HG03175 (cell line): ENCODE measurements around the gene TMA7B.
"Not testable (repeated sequence)": the region's sequence is repeated elsewhere in the genome, so short reads cannot be mapped to it uniquely, and the experiment has no call there.

ENCODE experiments used
- ATAC-seq: cut with Tn5 transposase; IDR thresholded peaks from one replicate; pipeline ENCODE4 v1.9.1; 2021; ENCODE audit warnings: mild to moderate bottlenecking, moderate library complexity; ENCODE audit not compliant: unreplicated experiment

TMA7B gene

DNA sequence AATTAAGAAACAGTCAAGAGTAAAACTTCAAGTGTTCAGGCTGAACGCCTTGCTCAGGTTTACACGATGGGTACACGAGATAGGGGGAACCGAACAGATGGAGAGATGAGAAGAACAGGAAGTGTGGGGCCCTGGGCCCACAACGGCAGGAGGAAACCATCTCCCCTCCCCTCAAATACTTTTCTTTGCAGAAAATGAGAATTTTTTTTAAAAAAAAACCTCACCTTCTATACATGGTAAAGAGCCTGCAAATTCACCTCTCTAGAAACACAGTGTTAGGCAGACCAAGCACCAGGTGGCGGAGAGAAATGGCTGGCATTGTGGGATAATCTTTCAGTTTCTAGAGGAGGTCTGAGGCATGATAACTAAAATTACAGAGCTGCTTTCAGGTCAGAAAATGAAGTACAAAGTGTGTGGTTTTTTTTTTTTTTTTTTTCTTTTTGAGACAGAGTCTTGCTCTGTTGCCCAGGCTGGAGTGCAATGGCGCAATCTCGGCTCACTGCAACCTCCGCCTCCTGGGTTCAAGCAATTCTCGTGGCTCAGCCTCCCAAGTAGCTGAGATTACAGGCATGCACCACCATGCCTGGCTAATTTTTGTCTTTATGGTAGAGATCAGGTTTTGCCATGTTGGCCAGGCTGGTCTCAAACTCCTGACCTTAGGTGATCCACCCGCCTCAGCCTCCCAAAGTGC, 8.4 kb upstream of the TMA7B start:
- ATAC-seq, result not testable (repeated sequence)

DNA sequence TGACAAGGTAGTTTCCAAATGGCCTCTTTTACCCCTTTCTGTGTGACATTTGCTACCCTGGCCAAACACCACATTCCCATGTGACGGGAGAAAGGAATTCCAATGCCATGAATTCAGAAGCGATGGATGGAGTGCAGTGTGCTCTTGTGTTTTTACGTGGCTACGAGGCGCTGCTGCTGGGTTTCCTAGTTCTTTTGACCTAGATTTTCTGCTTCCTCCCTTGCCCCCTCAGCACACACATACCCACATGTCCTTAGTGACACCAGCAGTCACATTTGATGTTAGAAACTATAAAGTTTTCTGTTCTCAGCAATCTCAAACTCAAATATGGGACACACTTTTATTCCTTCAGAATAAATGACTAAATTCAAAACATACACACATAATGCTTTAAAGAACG, 7.8 kb upstream of the TMA7B start:
- no peak for ATAC-seq

DNA sequence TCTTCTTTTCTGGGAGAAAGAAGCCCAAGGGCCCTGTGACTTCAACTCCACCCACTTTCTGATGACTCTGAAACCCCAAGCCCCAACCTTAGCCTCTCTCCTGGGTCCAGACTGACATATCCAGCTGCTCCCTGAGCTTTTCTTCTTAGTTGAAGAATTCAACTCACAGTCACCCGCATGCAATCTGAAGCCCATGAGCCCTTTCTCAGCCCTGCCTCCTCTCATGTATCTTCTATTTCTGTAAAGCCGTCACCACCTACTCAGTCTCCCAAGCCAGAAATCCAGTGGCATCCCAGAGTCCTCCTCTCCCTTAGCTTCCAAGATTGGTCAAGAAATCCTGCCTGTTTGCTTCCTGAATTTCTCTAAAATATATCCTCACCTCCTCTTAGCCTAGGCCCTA, 7.1 kb upstream of the TMA7B start:
- no peak for ATAC-seq

DNA sequence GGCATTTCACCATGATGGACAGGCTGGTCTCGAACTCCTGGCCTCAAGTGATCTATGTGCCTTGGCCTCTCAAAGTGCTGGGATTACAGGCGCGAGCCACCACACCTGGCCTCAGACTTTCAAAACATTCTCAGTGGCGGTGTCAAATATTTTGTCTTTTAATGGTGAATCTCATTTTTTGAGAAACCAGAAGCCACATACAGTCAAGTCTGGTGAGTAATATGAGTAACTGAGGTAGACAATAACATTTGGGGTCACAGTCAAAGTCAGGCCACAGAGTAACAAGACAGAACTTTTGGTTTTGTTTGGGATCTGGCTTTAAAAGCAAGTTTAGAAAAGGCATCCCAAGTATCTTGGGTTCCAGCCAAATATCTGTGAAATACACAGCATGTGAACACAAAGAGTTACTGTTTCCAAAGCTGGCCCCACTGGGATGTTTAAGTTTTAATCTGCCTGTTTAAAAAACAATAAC, 5.6 kb upstream of the TMA7B start:
- ATAC-seq, result no peak

DNA sequence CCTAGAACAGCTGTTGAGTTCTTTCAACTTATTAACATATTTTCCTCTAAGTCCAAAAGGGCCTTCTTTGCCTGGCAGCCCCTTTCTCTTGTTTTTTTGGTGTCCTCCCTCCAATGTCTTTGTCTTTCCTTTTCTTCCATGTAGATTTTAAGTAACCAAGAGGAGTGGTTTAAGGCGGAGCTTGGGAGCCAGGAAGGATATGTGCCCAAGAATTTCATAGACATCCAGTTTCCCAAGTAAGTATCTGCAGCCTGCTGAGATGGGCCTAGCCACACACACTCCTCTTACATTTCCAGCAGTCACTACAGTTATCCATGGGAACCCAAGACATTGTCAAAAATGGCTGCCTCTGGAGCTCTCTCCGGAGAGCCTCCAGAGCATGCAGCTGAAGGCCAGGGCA, 4.5 kb upstream of the TMA7B start:
- ATAC-seq, result no peak

DNA sequence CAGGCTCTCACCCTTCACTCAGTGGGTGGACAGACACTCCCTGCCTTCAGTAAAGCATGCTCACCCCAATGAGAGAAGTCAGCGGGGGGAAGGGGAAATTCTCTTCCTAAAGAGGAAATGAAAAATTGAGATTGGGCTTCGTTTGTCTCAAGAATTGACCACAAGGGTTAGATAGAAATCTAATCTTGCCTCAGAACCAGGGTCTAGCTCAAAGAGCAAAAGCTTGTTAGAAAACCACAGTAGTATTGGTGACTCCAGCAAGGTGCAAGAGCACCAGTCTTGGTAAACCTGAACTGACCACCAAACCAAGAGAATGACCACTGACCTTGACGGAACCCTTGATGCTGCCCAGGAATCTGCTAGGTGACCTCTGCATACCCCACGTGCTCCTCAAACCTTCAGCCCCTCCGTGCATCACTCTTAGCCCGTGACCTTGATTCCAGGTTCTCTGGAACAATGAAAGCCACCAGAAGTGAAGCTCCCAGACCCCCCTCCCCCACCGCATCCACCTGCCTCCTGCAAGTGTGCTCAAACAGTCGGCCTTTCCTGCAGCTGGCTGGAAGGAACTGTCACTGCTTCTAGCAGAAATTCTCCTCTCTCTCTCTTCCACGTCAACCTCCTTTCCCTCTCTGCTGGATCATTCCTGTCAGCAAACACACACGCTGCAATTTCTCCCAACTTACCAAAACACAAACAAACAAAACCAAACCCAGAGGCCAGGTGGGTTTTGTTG, 3.1 kb upstream of the TMA7B start:
- no peak for ATAC-seq

DNA sequence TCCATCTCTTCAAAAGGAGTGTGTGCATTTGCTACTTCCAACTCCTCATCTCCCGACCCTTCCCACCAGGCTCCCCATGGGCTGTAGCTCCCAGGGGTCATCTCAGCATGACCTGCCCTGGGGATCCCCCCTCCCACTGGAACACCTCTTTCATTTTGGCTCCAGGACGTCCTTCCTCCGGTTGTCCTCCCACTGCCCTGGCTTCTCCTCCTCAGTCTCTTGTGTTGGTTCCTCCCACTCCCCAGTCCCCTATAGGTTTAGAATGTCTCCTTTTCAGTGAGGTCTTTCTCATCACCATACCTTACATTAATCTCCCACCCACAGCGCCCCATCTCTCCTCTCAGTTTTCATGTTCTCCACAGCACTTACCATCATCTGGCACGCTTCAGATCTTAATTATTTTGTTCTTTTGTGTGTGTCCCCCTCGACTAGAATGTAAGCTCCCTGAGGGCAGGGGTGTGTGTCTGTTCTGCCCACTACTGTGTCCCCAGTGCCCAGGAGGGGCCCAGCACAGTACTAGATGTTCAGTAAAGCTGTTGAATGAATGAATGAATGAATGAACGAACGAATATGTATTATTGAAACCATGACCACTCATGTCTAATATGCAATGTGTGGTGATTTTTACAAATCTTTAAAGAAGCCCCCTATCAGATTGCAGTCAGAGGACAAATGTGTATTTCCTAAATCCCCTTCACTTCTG, 2.0 kb upstream of the TMA7B start:
- no peak for ATAC-seq

DNA sequence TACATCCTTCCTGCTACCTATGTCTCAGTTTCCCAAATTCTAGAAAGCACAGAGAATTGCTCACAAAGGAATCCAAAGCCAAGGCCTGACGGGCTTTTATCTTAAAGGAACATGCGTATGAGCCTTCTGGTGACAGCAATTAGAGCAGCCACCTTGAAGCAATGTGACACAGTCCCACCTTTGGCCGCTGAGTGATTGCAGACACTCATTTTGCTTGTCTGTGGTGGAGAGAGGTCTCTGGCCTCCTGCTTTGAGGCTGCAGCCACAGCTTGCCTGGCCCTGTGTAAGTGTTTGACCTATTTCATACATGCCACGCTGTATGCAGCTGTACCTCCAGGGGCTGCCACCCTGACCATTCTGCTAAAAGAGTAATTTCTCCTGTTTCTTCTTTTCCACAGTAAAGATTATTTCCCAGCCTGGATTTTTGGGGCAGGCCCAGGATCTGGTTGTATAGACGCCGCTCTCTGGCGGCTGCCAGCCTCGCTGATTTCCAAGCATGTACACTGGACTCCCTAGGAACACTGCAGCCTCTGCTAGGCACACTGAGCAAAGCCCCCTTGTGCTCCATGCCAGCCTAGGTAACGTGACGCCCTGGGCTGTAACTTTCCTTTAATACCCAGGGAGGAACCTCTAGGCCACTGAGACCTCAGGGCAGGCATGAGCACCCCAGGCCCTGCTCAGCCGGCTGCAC, 1.1 kb upstream of the TMA7B start:
- no peak for ATAC-seq

DNA sequence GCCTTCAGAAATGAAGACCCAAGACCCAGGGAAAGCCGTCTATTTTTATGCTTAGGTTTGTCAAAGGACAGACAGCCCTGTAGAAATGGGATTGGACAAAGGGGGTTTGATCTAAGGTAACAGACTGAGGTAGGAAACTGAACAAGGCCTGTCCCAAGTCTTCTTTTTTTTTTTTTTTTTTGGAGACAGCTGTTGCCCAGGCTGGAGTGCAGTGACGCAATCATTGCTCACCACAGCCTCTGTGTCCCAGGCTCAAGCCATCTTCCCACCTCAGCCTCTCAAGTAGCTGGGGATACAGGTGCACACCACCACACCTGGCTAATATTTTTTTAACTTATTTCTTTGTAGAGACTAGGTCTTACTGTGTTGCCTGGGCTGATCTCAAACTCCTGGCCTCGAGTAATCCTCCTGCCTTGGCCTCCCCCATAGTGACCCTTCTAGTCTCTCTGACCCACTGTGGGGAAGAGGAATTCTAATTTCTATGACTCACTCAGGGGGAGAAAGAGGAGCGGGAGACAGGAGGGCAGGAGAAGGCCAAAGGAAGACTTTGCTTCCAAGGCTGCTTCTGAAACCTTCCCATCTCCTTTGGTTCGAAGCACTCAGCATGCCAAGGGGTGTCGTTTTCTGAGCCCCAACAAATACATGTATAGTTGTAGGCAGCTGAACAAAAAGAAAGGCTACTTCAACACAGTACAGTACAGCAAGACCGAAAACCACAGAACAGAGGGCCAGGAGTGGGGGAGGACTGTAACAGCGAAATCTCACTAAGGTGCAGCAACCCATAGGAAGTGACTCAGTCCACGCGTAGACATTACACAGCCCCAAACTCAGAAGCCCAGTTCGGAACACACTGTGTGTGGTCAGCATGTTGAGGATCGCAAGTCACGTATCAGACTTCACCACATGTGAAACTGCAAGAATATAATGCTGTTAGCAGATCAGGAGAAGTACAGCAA, 872 bp downstream of the TMA7B start:
- peak; percentile 86 for ATAC-seq

DNA sequence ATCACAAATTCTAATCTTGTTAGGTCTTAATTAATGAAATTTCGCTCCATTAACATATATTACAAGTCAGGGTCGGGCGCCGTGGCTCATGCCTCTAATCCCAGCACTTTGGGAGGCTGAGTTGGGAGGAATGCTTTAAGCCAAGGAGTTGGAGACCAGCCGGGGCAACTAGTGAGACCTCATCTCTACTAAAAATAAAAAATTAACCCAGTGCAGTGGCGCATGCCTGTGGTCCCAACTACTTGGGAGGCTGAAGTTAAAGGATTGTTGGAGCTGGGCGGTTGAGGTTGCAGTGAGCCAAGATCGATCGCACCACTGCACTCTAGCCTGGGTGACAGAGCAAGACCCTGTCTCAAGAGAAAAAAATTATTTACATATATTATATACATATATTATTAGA, 1.9 kb downstream of the TMA7B start:
- ATAC-seq, result no peak

DNA sequence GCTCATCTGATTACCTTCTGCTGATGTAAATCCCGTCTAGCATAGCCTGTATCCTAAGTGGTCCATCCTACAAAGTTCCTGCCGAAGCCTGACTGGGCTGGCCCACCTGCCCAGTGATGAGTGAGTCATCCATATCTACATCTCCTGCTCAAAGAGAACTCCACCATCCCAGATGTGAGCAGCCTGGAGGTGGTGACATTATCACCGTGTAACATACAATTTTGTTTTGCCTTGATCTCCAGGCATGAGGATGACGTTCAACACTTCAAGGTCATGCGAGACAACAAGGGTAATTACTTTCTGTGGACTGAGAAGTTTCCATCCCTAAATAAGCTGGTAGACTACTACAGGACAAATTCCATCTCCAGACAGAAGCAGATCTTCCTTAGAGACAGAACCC, 5.6 kb downstream of the TMA7B start:
- ATAC-seq, result no peak

DNA sequence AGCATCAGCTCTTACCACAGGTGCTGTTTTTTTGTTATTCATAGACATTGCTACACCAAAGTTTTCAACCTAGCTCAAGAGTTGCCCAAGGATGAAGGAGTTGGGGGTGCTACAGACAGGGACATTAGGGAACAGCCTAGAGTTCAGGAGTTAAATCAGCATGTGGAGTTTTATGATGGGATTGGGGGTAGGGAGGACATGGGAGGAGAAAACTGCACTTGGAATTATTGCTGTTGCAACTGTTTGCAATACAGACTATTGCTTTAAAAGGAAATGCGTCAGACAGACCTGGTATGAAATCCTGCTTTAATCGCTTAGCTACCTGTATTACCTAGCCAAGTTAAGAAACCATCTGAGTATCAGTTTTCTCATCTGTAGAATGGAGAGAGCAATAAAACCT, 6.3 kb downstream of the TMA7B start:
- no peak for ATAC-seq

DNA sequence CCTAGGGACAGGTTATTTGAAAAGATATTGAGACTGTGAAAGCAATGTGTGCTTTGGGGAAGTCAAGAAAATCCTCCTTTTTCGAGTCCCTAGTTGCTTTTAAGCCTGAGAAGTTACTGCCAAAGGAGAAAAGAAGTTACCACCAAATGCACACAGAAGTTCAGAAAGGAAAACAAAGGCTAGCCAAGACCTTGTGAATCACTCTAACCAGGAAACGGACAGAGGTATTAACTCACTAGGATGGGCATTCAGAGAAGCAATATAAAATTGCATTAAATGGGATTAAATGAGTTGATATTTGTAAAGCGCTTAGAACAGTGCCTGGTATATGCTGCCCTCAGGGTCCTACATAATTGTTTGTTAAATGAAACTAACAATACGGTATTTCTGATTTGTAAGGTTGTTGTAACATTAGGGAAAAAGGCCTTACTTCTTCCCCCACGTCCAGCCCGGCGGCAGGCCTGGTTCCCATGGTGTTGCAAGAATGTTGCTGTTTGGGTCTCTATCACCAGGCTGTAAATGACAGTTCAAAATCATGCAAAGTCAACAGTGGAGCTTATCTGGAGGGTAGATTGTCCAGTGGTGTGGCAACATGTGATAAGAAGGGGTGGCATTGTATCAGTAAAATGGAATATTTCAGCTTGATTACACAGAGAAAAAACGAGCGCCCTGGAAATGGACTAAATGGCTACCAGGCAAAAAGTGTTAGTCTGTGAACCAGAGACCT, 7.1 kb downstream of the TMA7B start:
- no peak for ATAC-seq

DNA sequence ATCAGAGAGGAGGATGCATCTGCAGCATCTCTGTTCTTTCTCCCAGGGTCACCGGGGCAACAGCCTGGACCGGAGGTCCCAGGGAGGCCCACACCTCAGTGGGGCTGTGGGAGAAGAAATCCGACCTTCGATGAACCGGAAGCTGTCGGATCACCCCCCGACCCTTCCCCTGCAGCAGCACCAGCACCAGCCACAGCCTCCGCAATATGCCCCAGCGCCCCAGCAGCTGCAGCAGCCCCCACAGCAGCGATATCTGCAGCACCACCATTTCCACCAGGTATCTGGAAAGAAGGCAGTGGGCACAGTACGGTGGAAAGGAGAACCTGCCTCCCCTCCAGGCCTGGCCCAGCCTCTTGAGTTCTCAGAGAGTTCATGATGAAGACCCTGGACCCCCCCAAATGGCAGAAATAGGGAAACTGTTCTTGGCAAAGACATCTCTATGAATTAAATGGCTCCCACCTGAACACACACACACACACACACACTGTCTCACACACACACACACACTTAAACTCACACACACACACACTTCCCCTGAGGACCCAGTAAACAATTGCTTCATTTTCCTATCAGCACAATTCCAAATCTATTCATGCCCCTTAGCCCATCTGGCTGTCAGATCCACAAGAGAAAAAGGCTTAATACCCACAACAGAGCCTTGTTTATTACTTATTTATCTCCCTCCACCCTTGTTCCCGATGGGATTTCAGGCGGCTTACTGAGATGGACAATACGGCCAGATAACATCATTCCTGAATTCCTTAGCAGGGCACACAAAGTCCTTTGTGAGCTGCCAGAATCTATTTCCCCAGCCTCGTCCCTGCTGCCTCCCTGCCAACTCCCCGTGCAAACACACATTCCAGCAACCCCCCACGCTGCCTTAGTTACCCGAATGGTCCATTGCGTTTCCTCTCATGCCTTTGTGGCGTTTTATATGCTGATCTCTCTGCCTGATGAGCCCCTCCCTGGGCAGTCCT, 8.1 kb downstream of the TMA7B start:
- ATAC-seq, result no peak

DNA sequence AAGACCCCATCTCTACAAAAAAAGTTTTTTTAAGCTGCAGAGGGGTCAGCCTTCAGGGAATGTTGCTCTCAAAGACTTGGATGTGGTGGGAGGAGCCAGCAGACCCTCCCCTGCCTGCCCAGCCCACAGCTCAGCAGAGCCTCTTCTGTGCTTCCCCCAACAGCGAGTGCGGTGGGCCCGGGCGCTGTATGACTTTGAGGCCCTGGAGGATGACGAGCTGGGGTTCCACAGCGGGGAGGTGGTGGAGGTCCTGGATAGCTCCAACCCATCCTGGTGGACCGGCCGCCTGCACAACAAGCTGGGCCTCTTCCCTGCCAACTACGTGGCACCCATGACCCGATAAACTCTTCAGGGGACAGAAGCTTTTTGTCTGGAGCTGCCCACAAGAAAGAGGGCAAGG, 10.5 kb downstream of the TMA7B start:
- ATAC-seq, result no peak

DNA sequence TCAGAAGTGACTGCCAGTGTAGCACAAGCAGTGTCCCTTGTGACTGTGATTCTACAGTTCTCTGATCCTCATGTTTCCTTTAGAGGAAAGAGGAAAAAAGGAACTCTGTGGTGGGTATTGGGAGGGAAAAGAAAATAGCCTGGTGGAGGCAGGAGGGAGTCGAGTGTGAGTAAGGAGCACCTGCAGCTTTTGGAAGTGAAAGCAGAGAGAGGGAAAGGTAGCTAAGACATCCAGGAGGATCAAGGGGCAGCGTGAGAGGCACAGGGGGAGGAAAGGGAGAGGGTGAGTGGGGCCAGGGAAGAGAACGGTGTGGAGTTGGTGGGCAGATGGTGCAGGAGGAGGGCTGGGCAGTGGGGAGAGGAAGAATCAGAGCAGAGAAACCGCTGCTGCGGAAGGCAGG, 12.4 kb downstream of the TMA7B start:
- ATAC-seq, result no peak

DNA sequence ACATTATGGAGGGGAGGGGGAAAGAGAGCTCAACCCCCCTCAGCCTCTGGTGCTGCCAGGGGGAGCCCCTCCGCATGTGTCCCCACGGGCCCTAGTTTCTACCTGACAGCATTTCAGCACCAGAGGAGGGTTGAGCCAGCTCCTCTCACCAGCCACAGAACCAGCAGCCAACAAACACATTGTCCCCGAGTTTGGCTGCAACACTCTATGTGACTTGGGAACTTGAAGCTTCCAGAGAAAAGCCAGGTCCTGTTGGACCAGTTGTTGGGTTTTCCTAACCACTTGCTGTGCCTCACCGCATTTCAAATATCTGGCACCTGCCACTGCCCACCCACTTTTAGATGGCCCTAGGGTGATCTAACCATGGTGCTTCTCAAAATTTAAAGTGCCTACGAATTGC, 13.5 kb downstream of the TMA7B start:
- ATAC-seq, result no peak

DNA sequence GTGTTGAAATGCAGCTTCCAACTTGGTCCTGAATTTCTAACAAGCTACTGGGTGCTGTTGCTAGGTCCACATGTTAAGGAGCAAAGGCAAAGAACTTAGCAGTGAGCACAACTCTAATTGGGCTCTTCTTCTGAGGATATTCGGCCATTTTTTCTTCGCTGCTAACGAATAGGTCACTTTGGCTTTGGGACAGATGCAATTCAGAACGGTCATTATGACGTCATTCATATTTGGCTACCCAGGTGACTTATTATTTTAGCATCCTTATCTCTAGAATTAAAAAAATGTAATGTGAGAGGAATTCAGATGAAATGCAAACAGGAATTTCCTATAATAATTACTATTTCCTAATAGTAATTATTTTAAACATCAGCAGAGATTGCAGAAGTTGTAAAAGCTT, 13.9 kb downstream of the TMA7B start:
- no peak for ATAC-seq
